Stimulated activated naive CD8-positive, alpha-beta T cell treated with anti-CD3 and anti-CD28 coated beads, Interleukin-15, Interleukin-2, amounts not matched to agents 100 ng/mL and 50 ng/mL, for 24 hours (primary cell): ENCODE results near the gene LYZL1.
"Not testable (repeated sequence)": the region's sequence is repeated elsewhere in the genome, so short reads cannot be mapped to it uniquely, and the experiment has no call there.

Source experiments
- H3K27ac Mint-ChIP-seq: one replicate; pipeline ENCODE4 v1.8.0; 2021; ENCODE audit warnings: mild to moderate bottlenecking, mixed read lengths
- H3K27me3 Mint-ChIP-seq: one replicate; pipeline ENCODE4 v1.8.0; 2021; ENCODE audit warnings: mixed read lengths
- H3K36me3 Mint-ChIP-seq: one replicate; pipeline ENCODE4 v1.8.0; 2021; ENCODE audit warnings: low read depth, mixed read lengths
- H3K4me1 Mint-ChIP-seq: one replicate; pipeline ENCODE4 v1.8.0; 2021; ENCODE audit warnings: low read depth, mixed read lengths
- H3K4me3 Mint-ChIP-seq: one replicate; pipeline ENCODE4 v1.8.0; 2021; ENCODE audit warnings: mild to moderate bottlenecking, mixed read lengths
- H3K9me3 Mint-ChIP-seq: one replicate; pipeline ENCODE4 v1.8.0; 2021; ENCODE audit warnings: mixed read lengths

Gene LYZL1

DNA sequence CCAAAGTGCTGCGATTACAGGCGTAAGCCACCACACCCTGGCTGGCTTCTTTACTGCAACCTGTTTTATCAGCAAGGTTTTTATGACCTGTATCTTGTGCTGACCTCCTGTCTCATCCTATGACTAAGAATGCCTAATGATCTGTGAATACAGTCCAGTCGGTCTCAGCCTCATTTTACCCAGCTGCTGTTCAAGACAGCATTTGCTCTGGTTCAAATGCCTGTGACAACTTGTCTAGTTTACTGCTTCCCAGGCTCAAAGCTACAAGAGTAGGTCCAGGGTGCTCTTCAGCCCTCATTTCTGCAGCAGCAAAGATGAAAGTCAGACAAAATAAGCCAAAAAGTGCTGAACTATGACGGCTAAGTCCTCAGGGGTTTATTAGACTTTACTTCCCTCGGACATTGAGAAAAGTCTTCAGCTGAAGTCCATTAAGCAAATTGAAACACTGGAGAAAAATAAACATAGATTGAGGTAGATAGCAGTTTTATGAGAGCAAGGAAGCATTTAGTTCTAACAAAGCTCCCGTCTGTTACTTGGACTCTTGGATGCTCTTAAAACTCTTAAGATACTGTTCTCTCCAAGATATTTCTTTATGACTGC lies 12.5 kb upstream of the LYZL1 start:
- H3K4me1 Mint-ChIP-seq = no peaks in the 10 kb centered on the region
- no peaks in the 10 kb centered on the region for H3K36me3 Mint-ChIP-seq
- no peak overlapping the region for H3K27ac Mint-ChIP-seq
- H3K27me3 Mint-ChIP-seq = peaks cover 8% of the 10 kb centered on the region
- no peak overlapping the region for H3K4me3 Mint-ChIP-seq
- no peaks in the 10 kb centered on the region for H3K9me3 Mint-ChIP-seq

DNA sequence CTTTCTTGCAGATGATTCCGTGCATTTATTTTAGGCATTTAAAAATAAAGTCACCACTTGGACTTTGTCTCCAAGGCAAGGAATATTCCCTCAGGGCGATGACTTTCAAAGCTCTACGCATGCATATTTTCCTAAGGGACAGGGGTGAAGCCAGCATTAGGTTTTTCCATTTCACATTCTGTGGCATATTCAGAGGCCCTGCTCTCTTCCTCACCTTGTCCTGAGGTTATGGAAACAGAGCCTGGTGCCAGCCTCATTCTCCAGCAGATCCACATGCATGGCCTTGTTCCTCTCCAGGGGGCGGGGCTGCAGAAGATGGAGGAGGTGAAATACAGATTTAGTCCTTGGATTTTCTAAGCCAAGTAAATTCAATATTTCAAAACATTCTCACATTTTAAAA lies 11.6 kb upstream of the LYZL1 start:
- no peaks in the 10 kb centered on the region for H3K9me3 Mint-ChIP-seq
- H3K4me3 Mint-ChIP-seq = no peak overlapping the region

DNA sequence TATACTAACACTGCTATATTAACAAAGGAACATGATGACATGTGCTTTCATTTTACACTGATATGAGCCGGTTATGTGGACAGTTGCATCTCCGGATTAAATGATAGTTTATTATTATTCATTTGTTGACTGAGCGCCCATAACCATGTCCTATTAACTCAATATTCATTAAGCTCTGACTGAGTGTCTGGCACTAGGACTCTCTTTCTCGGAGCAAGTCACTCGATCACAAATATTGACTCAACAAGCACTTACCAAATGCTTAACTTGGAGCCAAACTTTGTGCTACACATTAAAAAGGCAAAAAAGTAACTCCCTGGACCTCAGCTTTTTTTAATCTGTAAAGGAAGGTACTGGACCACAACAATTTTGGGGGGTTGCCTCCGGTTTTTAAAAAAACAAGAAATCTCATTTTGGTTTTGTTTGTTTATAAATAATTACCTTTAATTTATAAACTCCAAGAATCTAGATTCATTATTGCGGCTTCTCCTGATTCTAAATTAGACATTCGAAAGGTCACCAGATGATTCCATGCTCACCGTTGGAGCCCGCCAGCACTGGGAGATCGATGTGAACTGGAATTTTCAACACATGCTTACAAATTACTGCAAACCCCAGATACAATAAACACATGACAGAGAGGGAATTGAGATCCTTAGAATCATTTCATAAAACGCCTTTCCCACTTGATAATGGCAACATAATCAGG lies 8.9 kb upstream of the LYZL1 start:
- Mint-ChIP-seq H3K4me1 (no peaks in the 10 kb centered on the region), H3K9me3 (no peaks in the 10 kb centered on the region), H3K4me3 (no peak overlapping the region), H3K36me3 (no peaks in the 10 kb centered on the region), H3K27me3 (peaks cover 12% of the 10 kb centered on the region), H3K27ac (no peak overlapping the region)

More for the DNA sequence above, 11.6 kb upstream of the LYZL1 start:
- no peak overlapping the region for H3K27ac Mint-ChIP-seq
- peaks cover 8% of the 10 kb centered on the region for H3K27me3 Mint-ChIP-seq
- H3K36me3 Mint-ChIP-seq = no peaks in the 10 kb centered on the region
- H3K4me1 Mint-ChIP-seq = no peaks in the 10 kb centered on the region

DNA sequence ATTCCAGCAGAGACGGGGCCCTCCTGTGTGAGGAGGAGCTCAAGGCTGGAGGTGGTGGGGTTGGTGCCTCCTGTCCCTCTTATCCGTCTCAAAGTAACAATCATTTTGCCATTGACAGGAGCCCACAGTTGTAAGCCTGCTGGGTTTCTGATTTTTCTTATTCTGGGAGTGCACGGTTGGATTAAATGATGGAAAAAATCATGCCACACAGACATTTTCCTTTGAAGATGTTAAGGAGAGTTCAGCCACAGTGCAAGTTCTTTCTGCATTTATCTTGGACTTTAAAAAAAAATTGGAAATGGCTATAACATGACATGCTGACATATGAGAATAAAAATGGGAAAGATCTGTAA lies 8.4 kb upstream of the LYZL1 start:
- Mint-ChIP-seq H3K4me3 (no peak overlapping the region), H3K27me3 (peaks cover 10% of the 10 kb centered on the region), H3K27ac (no peak overlapping the region), H3K9me3 (no peaks in the 10 kb centered on the region), H3K36me3 (no peaks in the 10 kb centered on the region), H3K4me1 (no peaks in the 10 kb centered on the region)

DNA sequence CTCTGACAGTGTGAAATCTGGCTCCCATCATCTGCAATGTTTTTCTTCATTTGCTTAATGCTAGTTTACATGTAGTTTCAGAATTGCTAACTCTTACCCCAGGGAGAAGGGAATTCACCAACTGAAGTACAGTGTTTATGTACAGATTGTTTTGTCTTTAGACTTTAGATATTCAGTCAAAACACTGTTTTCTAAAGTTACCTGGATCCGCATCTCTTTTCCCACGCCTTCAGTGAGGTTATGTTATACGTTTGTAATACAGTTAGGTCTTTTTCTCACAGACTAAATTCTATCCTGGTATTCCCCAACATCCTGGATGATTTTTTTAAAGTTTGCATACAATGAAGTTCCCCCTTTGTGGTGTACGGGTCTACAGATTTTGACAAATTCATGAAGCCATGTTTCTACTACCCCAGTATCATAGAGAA lies 3.2 kb upstream of the LYZL1 start:
- Mint-ChIP-seq H3K9me3 (no peaks in the 10 kb centered on the region), H3K36me3 (no peaks in the 10 kb centered on the region), H3K27me3 (peaks cover 13% of the 10 kb centered on the region), H3K4me3 (no peak overlapping the region), H3K4me1 (no peaks in the 10 kb centered on the region), H3K27ac (no peak overlapping the region)

DNA sequence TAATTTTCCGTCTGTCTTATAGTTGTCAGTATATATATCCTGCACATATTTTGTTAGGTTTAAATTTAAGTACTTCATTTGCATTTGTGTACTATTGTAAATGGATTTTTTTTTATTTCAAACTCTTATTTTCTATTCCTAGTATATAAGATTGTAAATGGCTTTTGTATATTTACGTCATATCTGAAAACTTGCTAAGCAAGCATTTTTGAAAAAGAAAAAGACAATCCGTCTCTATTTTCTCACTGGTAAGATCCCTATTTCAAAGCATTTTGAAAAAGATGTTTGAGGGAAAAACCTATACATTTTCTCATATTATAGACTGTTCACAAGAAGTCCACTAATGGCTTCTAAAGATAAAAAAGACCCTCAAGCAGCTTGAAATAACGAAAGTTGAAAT lies 1.2 kb upstream of the LYZL1 start:
- H3K36me3 Mint-ChIP-seq = no peaks in the 10 kb centered on the region
- H3K4me3 Mint-ChIP-seq = no peak overlapping the region
- H3K9me3 Mint-ChIP-seq = no peaks in the 10 kb centered on the region
- H3K27me3 Mint-ChIP-seq = peaks cover 15% of the 10 kb centered on the region
- H3K27ac Mint-ChIP-seq = no peak overlapping the region
- H3K4me1 Mint-ChIP-seq = no peaks in the 10 kb centered on the region

DNA sequence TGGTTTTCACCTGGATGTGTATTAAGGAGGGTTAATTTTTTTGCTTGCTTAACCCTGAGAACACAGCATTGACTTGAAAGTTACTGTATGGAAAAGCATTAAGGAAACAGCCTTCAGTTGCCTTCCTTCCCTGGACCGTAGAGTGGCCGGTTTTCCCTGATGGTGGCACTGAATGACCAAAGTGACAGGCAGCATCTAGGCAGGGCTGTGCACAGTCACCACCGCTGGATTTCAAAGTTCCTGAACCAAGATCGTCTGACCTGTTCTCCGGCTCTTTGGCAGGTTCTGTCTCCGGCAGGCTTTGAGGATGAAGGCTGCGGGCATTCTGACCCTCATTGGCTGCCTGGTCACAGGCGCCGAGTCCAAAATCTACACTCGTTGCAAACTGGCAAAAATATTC lies 2.7 kb downstream of the LYZL1 start:
- H3K36me3 Mint-ChIP-seq, H3K9me3 Mint-ChIP-seq: not testable (repeated sequence)
- H3K27me3 Mint-ChIP-seq = peaks cover 27% of the 10 kb centered on the region

DNA sequence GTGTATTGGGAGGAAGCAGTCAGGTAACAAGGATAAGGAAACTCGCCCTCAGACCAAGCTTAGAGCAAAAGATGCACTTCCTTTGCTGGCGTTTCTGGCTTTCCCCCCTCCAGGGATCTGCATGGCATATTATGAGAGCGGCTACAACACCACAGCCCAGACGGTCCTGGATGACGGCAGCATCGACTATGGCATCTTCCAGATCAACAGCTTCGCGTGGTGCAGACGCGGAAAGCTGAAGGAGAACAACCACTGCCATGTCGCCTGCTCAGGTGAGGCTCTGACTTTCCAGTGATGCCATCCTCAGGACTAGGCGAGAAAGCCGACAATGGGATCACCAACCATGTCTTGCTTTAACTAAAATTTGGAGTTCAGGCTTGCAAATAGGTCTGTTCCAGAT lies 3.5 kb downstream of the LYZL1 start:
- H3K27ac Mint-ChIP-seq, H3K36me3 Mint-ChIP-seq, H3K9me3 Mint-ChIP-seq, H3K4me1 Mint-ChIP-seq, H3K4me3 Mint-ChIP-seq: not testable (repeated sequence)
- H3K27me3 Mint-ChIP-seq = peaks cover 33% of the 10 kb centered on the region

More for the DNA sequence above, 2.7 kb downstream of the LYZL1 start:
- not testable (repeated sequence) for H3K27ac Mint-ChIP-seq, H3K4me1 Mint-ChIP-seq, H3K4me3 Mint-ChIP-seq

DNA sequence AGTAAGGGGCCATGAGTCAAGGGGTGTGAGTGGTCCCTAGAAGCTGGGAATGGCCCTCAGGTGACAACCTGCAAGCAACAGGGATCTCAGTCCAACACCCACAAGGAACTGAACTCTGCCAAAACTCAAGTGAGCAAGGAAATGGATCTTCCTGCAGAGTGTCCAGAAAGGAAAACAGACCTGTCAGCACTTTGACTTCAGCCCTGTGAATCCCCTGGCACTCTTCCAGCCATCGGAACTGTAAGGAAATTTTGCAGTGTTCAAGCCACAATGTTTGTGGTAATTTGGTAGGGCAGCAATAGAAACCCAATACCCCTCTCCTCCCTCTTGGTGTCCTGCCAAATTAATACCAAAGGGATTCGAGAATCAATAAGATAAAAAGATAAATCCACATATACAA lies 6.9 kb downstream of the LYZL1 start:
- Mint-ChIP-seq H3K9me3 (no peaks in the 10 kb centered on the region), H3K4me3 (no peak overlapping the region), H3K27me3 (peaks cover 37% of the 10 kb centered on the region), H3K27ac (no peak overlapping the region), H3K4me1 (no peaks in the 10 kb centered on the region), H3K36me3 (no peaks in the 10 kb centered on the region)

DNA sequence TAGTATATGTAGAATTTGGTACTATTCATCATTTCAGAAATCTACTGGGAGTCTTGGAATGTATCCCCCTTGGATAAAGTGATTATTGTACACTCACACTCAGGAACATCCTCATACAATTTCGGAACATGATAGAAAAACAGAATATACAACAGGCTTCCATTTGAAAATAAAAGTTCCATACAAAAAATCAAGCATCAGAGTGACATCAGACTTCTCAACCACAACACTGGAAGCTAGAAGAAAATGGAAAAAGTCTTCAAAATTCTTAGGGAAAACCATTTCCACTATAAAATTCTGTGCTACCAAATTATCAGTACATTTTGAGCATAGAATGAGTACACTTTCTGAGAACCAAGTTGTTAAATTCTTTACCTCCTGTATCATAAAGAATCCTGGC lies 8.8 kb downstream of the LYZL1 start:
- Mint-ChIP-seq H3K36me3 (no peaks in the 10 kb centered on the region), H3K4me3 (no peak overlapping the region), H3K9me3 (peaks cover 10% of the 10 kb centered on the region), H3K27ac (no peak overlapping the region), H3K4me1 (no peaks in the 10 kb centered on the region), H3K27me3 (peaks cover 45% of the 10 kb centered on the region)

DNA sequence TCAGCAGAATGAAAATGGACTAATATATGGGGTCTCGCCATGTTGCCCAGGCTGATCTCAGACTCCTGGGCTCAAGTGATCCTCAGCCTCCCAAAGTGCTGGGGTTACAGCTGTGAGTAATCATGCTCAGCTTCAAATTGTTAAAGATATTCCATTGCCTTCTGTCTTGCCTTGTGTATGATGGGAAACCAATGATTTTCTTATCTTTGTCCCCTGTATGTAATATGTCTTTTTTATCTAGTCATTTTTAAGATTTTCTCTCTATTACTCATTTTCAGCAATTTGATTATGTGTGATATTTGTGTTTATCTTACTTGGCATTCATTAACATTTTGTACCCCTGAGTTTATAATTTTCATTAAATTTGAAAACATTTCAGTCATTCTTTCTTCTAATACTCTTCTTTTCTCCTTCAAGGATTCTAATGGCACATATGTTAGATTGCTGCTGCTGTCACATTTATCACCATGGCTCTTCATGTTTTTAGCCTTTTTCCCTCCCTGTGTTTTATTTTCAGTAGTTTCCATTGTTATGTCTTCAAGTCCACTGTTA lies 12.6 kb downstream of the LYZL1 start:
- Mint-ChIP-seq H3K27ac (no peak overlapping the region), H3K4me3 (no peak overlapping the region), H3K9me3 (peaks cover 10% of the 10 kb centered on the region), H3K36me3 (no peaks in the 10 kb centered on the region), H3K4me1 (no peaks in the 10 kb centered on the region), H3K27me3 (peaks cover 44% of the 10 kb centered on the region)

DNA sequence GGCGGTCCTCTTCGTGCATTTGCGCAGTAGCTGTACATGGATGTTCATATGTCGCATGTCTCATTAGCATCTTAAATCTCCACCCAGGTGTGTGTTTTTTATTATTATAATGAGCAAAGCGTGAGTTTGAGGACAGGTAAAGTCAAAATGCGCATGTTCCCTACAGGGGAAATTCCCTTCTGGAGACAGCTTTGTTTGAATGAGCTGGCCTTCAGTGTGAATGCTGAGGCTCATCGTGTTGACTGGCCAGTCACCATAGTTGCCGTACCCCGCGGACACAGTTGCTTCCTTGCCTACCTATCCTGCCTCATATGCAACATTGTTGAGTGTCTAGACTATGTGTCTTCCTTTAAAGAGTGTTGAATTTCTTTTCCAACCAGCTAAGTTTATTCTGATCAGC lies 13.6 kb downstream of the LYZL1 start:
- peaks cover 38% of the 10 kb centered on the region for H3K27me3 Mint-ChIP-seq
- H3K36me3 Mint-ChIP-seq = no peaks in the 10 kb centered on the region
- H3K27ac Mint-ChIP-seq = no peak overlapping the region
- no peaks in the 10 kb centered on the region for H3K4me1 Mint-ChIP-seq
- no peak overlapping the region for H3K4me3 Mint-ChIP-seq
- H3K9me3 Mint-ChIP-seq = peaks cover 10% of the 10 kb centered on the region

DNA sequence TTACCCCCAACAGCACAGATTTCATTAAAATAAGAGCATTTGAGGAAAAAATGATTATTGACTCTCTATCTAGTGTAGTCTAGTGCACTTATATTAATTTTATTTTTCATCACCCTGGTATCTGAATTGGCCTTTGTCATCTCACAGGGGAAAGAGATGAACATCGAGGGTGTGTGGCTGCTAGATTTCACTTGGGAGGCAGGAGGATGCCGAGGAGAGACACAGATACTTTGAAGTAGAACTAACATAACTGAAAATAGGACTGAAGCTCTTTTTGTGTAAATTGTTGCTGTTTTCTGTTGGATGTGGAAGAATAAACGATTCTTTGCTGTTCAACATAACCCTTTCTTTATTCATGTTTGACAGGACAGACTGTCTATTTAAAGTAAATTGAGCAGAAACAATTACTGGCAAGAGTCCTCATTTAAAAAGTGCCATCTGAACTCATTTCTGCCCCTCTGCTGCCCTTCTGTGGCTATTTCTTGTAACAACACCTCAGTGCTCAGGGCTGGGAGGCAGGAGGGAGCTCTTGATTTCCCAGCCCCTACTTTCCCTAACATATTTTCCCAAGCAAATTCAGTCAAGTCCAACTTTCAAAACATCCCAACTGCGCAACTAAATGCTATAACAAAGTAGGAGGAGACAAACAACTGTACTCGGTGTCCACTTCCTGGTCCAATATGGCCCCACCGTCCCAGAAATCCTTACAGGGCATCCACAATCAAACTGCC lies 15.6 kb downstream of the LYZL1 start:
- Mint-ChIP-seq H3K9me3 (peaks cover 10% of the 10 kb centered on the region), H3K4me3 (no peak overlapping the region)

DNA sequence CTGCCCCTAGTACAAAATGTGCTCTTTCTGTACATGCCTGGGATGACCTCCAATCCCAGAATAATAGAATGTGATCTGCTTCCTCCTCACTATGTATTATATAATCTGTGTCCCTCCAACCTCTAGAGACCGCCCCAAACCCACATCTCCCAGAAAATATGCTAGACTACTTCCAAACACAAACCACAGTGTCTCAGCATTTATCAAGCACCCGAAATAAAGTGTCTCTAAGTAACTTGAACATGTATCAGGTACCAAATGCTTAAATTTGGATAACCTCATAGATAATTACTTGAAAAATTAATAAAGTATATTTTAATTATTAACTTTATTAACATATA lies 16.1 kb downstream of the LYZL1 start:
- peaks cover 34% of the 10 kb centered on the region for H3K27me3 Mint-ChIP-seq
- peaks cover 10% of the 10 kb centered on the region for H3K9me3 Mint-ChIP-seq
- H3K4me3 Mint-ChIP-seq = no peak overlapping the region
- H3K4me1 Mint-ChIP-seq = no peaks in the 10 kb centered on the region
- no peak overlapping the region for H3K27ac Mint-ChIP-seq
- no peaks in the 10 kb centered on the region for H3K36me3 Mint-ChIP-seq

More for the DNA sequence above, 15.6 kb downstream of the LYZL1 start:
- H3K4me1 Mint-ChIP-seq = no peaks in the 10 kb centered on the region
- H3K27me3 Mint-ChIP-seq = peaks cover 33% of the 10 kb centered on the region
- H3K36me3 Mint-ChIP-seq = no peaks in the 10 kb centered on the region
- H3K27ac Mint-ChIP-seq = no peak overlapping the region

DNA sequence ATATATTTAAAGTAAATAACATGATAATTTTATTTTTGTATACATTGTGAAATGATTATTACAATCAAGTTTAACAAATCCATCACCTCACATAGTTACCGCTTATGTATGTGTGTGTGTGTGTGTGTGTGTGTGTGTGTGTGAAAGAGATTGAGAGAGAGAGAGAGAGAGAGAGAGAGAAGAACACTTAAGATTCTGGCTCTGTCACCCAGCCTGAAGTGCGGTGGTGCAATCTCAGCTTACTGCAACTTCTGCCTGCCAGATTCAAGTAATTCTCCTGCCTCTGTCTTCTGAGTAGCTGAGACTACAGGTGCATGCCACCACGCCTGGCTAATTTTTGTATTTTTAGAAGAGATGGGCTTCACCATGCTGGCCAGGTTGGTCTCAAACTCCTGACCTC lies 17.8 kb downstream of the LYZL1 start:
- Mint-ChIP-seq H3K4me3 (no peak overlapping the region), H3K4me1 (no peaks in the 10 kb centered on the region), H3K27ac (no peak overlapping the region), H3K9me3 (peaks cover 1% of the 10 kb centered on the region), H3K27me3 (peaks cover 35% of the 10 kb centered on the region), H3K36me3 (no peaks in the 10 kb centered on the region)
